HFF-Myc (cell line): ENCODE results near the gene TK1.

ENCODE experiments used
- DNase-seq: peaks from one replicate; pipeline ENCODE4 v3.0.0-alpha.2; 2011; ENCODE audit warnings: low read depth; ENCODE audit errors: extremely low read depth
- H3K4me3 ChIP-seq: replicated peaks from 2 replicates; pipeline ENCODE4 v1.5.1; 2011; ENCODE audit warnings: low read depth, mild to moderate bottlenecking, control low read depth, low read length
- TF ChIP-seq, protein P1 (sequence below): IDR thresholded peaks from 2 replicates; pipeline ENCODE4 v1.5.1; 2012; ENCODE audit warnings: mild to moderate bottlenecking, low read depth, low read length, control low read depth; ENCODE audit errors: missing control alignments

TK1 gene

DNA sequence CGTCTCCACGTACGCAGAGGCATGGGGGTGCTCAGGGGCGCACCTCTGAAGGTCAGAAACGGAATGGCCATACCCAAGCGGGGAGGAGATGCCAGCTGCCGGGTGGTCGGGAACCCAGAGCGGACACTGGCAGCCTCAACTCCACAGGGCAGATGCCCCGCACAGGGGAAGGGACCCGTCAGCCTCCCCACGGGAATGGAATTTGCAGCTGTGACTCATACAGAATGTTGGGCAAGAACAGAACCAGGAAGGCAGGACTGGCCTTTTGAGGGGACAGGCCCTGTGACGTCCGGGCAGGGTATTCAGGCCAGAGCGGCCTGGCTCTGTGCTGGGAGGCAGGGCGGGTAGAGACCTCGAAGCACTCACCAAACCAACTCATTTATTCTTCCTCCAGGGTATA is 7.5 kb downstream of the TK1 start:
- TF ChIP-seq, protein P1, sequence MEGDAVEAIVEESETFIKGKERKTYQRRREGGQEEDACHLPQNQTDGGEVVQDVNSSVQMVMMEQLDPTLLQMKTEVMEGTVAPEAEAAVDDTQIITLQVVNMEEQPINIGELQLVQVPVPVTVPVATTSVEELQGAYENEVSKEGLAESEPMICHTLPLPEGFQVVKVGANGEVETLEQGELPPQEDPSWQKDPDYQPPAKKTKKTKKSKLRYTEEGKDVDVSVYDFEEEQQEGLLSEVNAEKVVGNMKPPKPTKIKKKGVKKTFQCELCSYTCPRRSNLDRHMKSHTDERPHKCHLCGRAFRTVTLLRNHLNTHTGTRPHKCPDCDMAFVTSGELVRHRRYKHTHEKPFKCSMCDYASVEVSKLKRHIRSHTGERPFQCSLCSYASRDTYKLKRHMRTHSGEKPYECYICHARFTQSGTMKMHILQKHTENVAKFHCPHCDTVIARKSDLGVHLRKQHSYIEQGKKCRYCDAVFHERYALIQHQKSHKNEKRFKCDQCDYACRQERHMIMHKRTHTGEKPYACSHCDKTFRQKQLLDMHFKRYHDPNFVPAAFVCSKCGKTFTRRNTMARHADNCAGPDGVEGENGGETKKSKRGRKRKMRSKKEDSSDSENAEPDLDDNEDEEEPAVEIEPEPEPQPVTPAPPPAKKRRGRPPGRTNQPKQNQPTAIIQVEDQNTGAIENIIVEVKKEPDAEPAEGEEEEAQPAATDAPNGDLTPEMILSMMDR, result no peak
- no peak overlapping the region for H3K4me3 ChIP-seq
- no peak for DNase-seq

DNA sequence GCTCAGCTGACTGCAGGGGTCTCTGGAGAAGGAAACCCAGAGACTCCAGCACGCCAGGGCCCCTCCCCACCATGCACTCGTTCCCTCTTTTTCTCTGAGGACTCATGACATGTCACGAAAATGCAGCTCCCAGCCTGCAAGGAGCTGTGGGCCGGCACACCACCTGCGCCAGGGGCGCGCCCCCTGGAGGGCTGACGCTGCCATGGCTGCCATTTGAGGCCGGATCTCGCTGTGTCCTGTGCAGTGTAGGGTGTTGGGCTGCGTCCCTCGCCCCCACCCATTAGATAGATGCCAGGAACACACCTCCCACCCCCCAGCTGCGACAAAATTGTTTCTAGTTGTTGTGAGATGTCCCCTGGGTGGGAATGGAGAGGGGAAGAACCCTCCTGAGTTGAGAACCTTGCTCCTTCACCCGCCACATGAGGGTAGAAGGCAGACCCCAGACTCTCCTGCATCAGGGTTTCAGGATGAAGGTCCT is 10.3 kb downstream of the TK1 start:
- no peak for DNase-seq
- TF ChIP-seq, protein P1, result peak; percentile 94
- no peak overlapping the region for H3K4me3 ChIP-seq

GRCh38 chr17:78175643-78175981 is 11.2 kb downstream of the TK1 start:
- no peak for DNase-seq
- no peak overlapping the region for H3K4me3 ChIP-seq
- TF ChIP-seq, protein P1, result no peak

- TF ChIP-seq, protein P1, result no peak
- H3K4me3 ChIP-seq, result no peak overlapping the region
- DNase-seq, result no peak
These were observed 11.8 kb downstream of the TK1 start for GRCh38 chr17:78174870-78175642.

- H3K4me3 ChIP-seq, result no peak overlapping the region
- TF ChIP-seq, protein P1, result no peak
- no peak for DNase-seq
These were observed 12.4 kb downstream of the TK1 start for GRCh38 chr17:78174346-78174869.

DNA sequence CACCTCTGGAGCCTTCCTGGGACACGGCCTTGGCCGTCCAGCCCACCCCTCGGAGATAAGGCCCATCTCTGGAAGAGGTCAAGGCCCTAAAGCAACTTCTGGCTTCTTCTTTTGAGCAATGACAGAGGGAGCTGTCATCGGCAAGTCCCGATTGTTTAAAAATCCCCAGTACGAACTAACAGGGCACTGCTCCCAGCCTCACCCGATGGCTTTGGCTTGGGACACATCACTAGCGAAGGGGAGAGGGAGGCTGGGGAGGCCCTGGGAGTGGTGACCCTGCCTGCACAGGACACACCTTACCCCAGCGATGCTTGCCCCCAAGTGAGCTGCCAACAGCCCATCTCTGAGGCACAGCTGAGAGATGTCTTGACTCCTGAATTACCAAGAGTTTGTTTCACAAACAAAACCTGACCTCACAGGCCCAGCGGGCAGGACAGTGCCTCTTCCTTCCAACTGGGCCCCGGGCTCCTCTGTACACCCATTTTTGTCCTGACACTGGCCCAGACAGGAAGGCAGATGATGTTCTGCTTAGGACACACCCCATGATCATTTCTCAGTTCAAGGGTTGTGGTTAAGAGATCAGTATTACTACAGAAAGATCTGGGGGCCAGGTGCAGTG is 13.6 kb downstream of the TK1 start:
- TF ChIP-seq, protein P1, result no peak
- DNase-seq, result no peak
- H3K4me3 ChIP-seq, result no peak overlapping the region
